ENCODE data around the gene KMT2A.
"Not testable (repeated sequence)": the region's sequence is repeated elsewhere in the genome, so short reads cannot be mapped to it uniquely, and the experiment has no call there.

Gene KMT2A

DNA sequence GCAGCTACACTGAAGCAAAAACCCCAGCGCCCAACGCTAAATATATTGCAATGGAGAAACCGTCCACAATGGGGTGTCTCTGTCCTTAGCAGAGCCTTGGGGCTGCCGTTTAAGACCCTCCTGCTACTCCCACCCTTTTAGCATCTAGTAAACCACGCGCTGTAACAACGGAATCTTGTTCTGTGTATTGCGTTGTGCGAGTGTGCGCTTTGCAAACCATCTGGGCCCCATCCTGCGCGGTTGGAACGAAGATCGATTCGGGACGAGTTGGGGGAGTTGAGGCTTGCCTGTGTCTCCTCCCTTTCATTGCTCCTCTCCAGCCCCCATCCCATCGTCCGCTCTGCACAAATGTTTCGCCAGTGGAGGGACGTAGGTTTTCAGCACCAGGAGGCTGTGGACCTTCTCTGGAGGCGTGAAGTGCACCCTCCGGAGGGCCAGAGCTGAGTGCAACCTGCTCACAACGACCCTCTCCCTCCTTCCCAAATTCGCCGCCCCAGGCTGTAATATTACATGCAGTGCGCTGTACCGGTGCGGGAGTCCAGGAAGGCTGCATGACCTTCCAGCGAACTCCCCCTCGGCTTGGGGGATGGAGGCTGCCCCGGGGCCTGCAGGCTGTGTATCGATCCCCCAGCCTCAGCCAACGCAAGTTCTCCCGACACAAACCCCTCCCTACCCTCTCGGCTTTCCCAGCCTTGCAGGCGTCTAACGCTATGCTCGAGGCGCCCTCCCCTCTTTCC is 1.6 kb upstream of the KMT2A start:
- DNase-seq (ENCODE audit: low read depth in 2 of 2, low spot score in 1 of 2) = no peak

DNA sequence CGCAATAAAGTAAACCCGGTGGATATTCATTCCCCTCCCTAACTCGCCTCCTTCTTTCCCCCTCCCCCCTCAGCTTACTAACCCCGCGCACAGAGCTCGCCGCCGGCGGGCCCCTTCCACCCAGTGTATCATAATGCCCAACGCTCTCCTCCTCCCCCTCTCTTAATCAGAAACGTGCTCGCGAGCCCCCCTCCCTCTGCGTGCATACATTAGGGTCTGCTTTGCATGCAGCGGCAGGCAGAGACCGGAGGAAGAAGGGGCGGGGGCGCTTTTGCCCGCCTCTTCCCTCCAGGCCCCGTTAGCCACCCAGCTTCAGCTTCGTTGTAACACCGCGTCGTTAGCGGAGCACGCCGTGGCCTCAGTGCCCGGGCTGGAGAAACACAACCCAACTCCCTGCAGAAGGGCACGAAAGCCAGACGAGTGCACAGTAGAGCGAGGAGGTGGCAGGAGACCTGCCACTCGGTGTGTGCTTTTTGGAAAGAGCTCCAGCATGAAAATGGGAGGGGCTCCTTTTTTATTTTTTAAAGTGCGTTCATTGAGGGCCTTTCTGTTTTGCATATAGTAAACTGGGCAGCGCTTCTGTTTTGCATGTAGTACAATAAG is 901 bp upstream of the KMT2A start:
- DNase-seq (ENCODE audit: low read depth in 2 of 2, low spot score in 1 of 2) = no peak

DNA sequence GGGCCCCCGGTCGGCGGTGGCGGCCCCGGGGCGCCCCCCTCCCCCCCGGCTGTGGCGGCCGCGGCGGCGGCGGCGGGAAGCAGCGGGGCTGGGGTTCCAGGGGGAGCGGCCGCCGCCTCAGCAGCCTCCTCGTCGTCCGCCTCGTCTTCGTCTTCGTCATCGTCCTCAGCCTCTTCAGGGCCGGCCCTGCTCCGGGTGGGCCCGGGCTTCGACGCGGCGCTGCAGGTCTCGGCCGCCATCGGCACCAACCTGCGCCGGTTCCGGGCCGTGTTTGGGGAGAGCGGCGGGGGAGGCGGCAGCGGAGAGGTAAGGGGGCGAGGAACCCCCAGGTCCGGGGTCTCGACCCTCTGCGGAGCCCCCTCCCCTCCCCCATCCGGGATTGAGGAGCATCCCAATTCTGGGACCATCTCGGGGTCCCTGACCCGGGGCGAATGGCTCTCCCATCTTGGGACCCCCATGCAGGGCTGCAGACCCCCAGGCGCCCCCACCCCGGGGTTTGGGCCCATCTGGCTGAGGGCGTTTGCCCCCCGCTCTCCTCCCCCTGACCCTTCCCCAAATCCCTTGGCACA is 431 bp downstream of the KMT2A start:
- DNase-seq (ENCODE audit: low read depth in 2 of 2, low spot score in 1 of 2) = no peak

DNA sequence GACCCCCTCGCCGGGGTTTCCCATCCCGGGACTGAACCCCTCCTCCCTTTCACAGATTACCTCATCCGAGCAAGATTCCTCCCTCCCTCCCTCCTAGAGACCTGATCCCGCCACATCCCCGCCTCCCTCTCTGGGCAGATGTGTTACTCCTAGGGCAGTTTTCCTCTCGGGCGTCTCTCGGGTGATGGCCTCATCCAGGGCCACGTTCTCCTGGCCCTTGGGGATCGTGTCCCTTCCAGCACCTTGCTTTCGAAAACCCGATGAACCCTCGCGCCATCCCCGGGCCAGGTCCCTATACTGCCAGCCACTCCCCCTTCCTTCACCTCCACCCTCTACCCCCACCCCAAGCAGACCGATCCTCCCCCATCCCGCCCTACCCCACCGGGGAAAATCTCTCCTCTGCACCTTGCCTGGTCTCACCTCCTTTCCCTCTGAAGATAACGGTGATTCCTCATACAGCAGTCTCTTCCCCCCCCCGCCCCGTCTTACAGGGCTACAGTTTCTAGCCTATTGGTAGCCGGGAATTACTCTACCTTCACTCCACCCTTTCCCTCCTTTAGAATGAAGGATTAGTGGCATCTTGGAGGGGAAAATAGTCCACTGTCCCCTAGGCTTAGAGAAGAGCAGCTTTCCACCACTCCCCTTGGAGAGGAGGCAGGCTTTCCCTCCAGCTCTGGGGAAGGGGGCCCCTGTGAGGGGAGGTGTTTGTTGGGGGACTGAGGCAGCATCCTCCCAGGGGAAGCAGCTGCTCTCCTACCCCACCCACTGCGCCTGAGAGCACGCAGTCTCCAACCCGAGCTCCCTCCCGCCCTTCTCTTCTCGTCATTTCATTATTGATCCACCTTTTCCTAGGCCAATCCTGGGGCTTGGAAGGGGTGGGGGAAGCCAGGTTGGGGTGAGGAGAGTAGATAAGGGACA is 1.2 kb downstream of the KMT2A start:
- DNase-seq (ENCODE audit: low read depth in 2 of 2, low spot score in 1 of 2) = no peak

DNA sequence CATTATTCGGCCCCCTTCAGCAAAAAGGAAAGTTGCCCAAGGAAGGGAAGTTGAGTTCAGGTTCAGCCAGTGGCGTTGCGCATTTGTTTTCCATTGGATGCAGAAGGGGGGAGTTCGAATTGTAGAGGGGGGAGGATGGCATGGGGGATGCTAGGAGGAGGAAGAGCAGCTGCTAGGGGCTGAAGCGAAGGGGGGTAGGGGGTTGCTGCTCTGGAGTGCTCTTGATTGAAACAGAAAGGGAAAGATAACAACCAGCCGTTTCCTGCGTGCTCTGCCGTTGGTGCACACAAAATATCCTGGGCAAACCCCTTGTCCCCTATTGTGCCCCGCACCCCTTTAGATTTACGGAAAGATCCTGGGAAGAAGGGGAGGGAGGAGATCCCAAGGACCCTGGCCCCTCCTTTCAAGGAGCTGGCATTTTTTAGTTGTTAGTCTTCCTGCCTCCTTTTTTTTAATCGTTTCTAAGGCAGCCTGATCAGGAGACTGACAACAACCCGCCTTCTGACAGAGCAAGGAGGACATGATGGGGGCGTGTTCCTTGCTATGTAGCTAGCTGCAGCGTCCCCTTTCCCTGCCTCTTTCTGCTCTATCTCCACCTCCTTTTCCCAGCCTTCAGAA is 2.1 kb downstream of the KMT2A start:
- no peak for DNase-seq (ENCODE audit: low read depth in 2 of 2, low spot score in 1 of 2)

DNA sequence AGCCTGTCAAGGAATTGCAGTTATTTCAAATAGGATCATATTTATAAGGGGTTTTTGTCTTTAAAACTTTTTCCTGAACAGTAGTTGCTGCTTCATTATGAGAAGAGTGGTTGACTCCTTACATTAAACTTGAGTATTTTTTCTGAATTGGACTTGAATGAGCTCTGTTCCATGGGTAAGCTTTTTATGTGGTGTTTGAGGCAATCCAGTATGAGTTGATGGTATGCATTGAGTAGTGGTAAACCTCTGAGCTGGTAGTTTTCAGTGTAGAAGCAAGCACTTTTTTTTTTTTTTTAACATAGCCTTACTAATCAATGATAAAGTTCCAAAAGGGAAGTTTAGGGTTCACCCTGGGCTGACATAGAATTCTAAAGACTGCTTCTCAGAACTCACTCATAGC is 3.4 kb downstream of the KMT2A start:
- DNase-seq (ENCODE audit: low read depth in 2 of 2, low spot score in 1 of 2) = no peak

DNA sequence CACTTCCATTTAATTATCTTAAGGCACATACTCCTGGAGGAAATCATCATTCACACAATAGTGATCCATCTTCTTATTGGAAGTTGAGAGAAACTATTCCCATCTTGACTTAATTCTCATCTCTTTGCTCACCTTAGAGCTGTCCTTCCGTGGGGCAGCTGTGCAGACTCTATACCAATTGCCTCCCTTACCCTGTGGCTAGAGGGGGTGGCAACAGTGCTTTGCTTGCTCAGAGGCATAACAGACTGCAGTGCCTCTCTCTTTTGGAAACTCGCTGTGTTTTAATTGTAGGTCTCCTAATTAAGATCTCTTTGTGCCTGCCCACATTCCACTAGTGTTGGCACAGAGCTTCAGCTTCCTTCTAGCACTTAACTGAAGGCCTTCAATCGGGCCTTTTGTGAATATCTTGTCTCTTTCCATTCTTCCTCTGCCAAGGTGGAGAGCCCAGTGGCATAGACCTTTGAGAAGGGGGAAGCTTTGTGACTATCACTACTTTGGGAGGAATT is 5.5 kb downstream of the KMT2A start:
- no peak for DNase-seq (ENCODE audit: low read depth in 2 of 2, low spot score in 1 of 2)

DNA sequence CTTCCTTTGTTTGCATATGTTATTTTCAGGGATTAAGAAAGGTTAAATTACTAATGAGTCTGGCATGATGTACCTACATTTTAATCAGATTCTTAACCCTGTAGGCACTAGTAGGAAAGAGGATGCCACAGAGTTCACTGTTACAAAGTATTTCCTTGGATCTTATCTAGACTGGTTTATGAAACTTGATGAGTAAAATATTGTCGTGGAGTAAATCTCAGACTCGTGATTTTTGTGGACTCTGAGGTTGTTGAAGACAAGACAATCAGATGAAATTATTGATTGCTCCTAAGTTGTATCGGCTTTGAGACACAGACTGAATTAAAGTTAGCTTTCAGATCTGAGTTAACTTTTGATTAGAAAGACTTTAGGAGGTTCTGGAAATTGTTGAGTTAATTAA is 6.0 kb downstream of the KMT2A start:
- DNase-seq (ENCODE audit: low read depth in 2 of 2, low spot score in 1 of 2) = no peak

DNA sequence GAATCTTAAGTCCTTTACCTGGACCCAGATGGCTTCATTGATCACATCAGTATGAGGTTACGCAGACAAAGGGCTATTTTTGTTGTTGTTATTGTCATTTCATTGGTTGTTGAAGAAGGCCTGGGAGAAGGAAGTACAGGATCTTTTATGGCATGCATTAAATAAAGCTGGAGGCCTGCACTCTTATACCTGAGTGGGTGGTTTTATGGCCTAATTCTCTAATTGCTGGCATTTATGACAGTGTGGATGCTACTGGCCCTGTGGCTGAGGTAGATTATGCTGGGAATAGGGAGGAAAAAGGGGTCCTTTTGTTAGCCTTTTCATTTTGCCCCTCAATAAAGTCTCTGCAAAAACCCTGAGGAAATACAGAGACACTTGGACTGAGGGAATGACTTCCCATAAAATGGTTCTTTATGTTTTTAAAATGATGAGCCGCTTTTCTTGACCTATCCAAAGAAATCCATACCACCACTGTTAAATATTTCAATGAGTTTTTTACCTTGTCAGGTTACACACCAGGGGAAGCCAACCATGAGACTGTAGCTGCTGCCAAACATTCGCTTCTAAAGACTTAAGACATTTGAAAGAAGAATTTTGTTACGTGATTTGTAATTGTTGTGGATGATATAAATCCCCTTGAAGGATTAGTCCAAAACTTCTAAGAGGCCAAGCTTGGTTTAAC is 6.8 kb downstream of the KMT2A start:
- DNase-seq (ENCODE audit: low read depth in 2 of 2, low spot score in 1 of 2) = no peak

DNA sequence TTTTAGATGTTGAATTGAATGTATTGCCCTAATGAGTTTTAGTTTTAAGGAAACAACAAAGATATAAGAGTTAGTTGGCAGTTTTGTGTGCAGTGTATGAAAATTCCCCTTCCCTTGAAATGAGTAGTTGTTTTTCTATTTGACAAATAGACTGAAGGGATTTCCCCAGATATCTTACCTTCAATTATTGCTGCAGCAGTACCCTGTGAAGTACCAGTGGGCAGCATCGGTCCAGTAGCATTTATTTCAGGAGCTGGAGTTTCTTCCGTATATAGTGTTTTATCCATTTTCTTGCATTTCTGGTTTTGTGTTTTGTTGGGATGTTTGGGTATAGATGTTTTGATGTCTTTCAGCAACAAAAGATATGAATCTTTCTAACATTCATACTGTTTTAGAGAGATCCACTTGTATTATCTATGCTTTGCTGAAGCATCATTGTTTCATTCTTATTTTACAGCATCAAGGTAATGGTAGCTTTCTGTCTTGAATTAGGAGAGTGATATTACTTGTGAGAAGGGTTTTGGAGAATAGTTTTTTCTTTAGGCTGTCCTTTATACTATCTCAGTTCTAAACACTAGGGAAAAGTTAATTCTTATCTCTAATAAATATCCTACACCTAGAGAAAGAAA is 7.4 kb downstream of the KMT2A start:
- no peak for DNase-seq (ENCODE audit: low read depth in 2 of 2, low spot score in 1 of 2)

DNA sequence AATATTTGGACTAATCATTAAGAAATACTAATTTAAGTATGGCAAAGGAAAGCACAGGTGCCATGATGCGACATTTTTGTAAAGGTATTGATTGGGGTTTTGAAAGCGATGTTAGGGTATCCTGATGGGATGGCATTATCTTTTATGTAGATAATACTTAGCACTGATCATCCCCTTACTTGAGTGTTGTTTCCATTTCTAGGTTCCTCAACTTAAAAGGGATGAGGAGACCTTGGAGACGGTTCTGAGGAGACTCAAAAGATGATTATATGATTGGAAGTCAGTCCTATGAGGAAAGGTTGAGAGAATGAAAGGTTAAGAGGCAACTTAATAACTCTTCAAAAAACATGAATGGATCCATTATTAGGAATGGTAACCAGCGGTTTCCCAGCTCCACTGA is 11.1 kb downstream of the KMT2A start:
- no peak for DNase-seq (ENCODE audit: low read depth in 2 of 2, low spot score in 1 of 2)

DNA sequence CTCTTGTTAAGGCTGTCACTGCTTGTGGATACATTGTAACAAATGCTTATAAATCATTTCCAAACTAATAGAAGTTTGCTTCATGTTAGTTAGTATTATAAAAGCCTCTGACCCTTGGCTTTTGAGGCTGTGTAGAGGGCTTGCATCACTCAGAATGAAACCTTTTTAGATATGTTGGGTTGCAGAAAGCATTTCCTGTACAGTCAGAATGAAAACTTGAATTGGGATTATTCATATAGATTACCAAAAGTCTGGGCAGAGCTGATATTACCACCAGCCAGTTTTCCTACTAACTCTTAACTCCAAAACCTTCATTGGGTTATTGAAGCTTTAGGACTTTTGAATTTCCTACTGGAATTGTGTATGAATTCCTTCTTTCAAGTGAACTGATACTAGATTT is 12.0 kb downstream of the KMT2A start:
- no peak for DNase-seq (ENCODE audit: low read depth in 2 of 2, low spot score in 1 of 2)

DNA sequence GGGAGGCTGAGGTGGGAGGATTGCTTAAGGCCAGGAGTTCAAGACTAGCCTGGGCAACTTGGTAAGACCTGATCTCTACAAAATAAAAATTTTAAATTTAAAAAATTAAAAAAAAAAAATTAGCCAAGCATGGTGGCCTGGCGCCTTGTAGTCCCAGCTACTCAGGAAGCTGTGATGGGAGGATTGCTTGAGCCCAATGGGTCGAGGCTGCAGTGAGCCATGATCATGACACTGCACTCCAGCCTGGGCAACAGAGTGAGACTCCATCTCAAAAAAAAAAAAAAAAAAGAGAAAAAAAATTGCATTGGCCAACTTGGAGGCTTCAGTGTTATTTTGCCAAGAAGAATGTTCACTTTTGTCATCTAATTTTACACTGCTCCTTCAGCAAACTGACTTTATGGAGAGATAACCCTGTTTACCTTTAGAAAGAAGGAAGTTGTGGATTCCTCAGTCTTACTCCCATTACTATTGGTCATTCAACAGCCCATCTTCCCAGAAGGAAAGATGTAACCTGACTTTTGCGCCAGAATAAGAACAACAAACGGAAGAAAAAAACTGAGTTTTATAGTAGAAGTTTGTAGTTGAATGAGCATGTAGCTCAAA is 13.1 kb downstream of the KMT2A start:
- no peak for DNase-seq (ENCODE audit: low read depth in 2 of 2, low spot score in 1 of 2)

DNA sequence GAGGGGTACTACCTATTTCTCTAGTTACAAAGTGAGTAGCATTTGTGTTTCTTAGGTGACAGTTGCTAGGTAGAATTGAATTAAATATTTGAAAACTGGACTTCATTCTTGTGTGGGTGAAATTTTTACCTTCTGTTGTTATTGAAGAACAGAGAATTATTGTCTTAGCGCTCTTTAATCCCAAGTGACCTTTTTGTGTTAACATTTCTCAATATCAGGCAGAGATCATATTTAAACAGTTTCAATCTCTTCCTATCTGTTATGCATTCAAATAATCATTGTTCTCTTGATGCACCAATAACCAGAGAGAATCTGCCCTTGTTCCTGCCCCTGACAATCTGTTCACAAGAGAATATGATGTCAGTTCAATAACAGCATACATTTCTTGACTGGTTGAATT is 14.2 kb downstream of the KMT2A start:
- no peak for DNase-seq (ENCODE audit: low read depth in 2 of 2, low spot score in 1 of 2)

DNA sequence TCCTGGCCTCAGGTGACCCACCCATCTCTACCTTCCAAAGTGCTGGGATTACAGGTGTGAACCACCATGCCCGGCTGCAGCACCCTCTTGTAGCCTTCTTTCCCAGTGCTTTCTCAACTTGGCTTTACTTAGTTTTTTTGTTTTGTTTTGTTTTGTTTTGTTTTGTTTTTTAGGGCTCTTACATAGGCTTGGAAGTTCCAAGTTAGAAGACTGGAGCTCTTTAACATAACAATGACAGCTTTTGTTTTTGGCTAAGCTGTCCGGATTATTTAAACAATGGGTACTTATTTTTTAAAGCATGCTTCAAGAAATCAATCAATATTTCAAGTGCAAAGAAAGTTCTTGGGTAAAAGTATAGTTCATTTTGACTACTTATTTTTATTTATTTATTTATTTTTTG is 25.9 kb downstream of the KMT2A start:
- DNase-seq (ENCODE audit: low read depth in 2 of 2, low spot score in 1 of 2) = no peak

DNA sequence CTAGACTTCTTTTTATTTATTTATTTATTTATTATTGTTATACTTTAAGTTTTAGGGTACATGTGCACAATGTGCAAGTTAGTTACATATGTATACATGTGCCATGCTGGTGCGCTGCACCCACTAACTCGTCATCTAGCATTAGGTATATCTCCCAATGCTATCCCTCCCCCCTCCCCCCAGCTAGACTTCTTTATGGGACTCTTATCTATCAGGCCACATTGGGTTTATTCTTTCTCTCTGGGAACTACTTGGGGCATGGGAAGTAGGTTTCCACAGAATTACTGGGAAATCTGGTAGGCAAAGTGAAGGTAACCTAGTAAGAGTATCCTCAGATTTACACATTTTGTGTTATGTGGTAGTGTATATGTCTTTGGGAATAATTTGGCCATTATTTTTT is 32.7 kb downstream of the KMT2A start:
- not testable (repeated sequence) for DNase-seq (ENCODE audit: low read depth in 2 of 2, low spot score in 1 of 2)

DNA sequence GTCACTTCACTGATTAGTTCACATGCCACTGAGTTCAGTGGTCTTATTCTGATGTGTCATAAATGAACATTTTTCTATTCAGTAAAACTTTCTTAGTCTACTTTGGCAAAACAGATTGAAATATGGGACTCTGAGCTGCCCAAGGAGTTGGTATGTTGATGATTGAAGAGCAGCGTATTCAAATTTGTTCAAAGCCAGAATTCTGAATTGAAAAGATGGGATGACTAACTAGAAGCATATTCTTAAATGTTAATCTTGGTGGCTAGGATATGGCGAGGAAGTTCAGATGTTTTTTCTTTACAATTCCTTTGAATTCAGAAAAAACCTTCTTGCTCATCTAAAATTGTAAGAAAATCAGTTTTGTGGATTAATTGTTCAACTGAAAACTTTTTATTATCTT is 34.7 kb downstream of the KMT2A start:
- DNase-seq (ENCODE audit: low read depth in 2 of 2, low spot score in 1 of 2) = no peak

DNA sequence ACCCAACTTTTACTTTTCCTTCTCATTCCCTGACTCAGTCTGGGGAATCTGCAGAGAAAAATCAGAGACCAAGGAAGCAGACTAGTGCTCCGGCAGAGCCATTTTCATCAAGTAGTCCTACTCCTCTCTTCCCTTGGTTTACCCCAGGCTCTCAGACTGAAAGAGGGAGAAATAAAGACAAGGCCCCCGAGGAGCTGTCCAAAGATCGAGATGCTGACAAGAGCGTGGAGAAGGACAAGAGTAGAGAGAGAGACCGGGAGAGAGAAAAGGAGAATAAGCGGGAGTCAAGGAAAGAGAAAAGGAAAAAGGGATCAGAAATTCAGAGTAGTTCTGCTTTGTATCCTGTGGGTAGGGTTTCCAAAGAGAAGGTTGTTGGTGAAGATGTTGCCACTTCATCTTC is 37.2 kb downstream of the KMT2A start:
- DNase-seq (ENCODE audit: low read depth in 2 of 2, low spot score in 1 of 2) = no peak

DNA sequence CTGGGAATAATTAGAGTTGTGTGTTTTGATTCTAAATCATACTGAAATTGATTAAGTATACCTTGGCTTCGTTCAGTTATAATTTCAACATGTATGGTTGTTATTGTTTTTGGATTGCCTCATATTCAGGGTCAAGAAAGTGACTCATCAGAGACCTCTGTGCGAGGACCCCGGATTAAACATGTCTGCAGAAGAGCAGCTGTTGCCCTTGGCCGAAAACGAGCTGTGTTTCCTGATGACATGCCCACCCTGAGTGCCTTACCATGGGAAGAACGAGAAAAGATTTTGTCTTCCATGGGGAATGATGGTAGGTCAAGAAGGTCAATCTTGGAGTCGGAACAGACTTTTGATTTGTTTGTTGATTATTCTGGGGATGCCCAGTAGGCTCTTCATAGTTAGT is 40.4 kb downstream of the KMT2A start:
- DNase-seq (ENCODE audit: low read depth in 2 of 2, low spot score in 1 of 2) = no peak

DNA sequence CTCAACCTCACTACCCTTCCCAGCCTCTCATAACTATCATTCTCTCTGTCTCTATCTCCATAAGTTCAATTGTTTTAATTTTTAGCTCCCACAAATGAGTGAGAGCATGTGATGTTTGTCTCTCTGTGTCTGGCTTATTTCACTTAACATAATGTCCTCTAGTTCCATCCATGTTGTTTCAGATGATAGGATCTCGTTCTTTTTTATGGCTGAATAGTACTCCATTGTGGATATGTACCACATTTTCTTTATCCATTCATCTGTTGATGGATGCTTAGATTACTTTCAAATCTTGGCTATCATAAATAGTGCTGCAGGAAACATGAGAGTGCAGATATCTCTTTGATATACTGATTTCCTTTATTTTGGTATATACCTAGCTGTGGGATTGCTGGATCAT is 44.9 kb downstream of the KMT2A start:
- not testable (repeated sequence) for DNase-seq (ENCODE audit: low read depth in 2 of 2, low spot score in 1 of 2)
